ENCODE data around the gene ZSCAN18.
"Not testable (repeated sequence)": the region's sequence is repeated elsewhere in the genome, so short reads cannot be mapped to it uniquely, and the experiment has no call there.

ZSCAN18 gene, protein sequence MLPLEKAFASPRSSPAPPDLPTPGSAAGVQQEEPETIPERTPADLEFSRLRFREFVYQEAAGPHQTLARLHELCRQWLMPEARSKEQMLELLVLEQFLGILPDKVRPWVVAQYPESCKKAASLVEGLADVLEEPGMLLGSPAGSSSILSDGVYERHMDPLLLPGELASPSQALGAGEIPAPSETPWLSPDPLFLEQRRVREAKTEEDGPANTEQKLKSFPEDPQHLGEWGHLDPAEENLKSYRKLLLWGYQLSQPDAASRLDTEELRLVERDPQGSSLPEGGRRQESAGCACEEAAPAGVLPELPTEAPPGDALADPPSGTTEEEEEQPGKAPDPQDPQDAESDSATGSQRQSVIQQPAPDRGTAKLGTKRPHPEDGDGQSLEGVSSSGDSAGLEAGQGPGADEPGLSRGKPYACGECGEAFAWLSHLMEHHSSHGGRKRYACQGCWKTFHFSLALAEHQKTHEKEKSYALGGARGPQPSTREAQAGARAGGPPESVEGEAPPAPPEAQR

DNA sequence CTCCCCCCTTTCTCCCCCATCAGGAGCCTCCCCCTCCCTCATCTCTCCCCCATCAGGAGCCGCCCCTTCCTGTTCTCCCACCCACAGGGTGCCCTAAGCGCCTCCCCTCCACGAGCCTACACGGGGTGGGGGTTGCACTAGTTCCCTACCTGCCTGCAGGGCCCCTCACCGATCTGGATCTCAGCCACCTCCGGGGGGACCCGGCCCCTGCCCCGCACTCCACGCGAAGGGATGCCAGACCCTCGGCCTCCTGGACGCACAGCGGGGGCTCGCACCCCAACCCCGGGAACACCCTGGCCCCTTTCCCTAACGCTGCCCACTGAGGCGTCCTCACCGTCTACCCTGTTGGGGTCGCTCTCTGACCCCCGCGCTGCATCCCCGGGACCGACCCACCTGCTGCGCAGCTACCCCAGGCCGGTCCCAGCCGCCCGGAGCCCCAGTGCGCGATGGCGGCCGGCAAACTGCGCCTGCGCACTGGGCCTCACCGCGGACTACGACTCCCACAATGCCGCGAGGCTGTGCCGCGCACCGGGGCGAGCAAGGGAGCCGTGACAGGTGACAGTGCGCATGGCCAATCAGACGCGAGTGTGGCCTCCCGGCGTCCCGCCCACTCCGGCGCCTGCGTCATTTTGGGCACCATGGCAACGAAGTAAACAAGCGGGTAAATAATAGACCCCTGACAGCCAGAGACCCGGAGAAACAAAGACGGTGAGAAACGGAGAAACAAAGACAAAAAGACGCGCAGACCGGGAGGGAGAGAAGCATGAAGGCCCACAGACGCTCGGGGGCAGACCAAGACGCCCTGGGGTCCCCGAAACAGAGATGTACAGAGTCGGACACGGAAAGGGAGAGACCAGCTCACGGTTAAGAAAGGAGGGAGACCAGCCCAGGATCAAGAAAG is at the start of gene ZSCAN18:
Gene ZSCAN18, minus strand, starts transcription at position 451 of the 901 bp plus-strand sequence. CDS start 7,964 bp downstream, outside the sequence.
- no peak for FAIRE-seq

DNA sequence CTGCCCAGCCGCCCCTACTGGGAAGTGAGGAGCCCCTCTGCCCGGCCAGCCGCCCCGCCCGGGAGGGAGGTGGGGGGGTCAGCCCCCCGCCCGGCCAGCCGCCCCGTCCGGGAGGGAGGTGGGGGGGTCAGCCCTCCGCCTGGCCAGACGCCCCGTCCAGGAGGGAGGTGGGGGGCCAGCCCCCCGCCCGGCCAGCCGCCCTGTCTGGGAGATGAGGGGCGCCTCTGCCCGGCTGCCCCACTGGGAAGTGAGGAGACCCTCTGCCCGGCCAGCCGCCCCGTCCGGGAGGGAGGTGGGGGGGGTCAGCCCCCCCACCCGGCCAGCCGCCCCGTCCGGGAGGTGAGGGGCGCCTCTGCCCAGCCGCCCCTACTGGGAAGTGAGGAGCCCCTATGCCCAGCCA is 49.4 kb upstream of the ZSCAN18 start:
- DNase-seq (ENCODE audit: extremely low spot score, insufficient read length, low read depth); FAIRE-seq: not testable (repeated sequence)

More for the DNA sequence above, at the start of gene ZSCAN18:
- peak; percentile 23 for DNase-seq (ENCODE audit: extremely low spot score, insufficient read length, low read depth)

DNA sequence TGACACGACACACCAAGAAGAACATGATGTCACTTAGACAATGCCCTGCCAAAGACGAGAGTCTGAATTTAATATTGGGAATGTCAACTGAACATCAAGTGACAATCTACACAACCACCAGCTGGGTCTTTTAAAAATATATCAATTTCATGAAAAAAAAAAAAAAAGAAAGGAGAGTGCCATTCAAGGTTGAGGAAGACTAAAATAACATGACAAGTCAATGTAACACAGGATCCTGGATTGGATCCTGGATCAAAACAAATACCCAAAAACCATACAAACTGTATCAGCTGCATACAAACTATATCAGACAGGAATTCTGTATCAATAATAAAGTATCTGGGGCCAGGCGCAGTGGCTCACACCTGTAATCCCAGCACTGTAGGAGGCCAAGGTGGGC is 47.8 kb upstream of the ZSCAN18 start:
- FAIRE-seq: no peak
- DNase-seq (ENCODE audit: extremely low spot score, insufficient read length, low read depth): no peak

DNA sequence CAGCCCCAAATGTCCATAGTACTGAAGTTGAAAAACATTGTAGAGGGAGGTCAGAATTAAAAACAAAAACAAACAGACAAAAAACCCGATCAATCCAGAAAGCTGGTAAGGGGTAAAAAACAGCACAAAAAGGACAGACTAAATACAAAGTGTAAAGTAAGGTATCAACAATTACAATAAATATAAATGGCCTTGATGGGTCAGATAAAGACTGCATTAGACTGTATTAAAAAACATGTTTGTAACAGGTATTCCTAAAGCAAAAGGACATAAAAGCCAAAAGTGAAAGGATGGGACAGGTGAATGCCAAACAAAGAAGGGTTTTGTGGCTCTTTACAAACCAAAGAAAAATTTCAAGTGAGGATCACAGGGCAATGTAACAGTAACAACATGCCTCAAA is 36.2 kb upstream of the ZSCAN18 start:
- FAIRE-seq (no peak), DNase-seq (ENCODE audit: extremely low spot score, insufficient read length, low read depth) (no peak)

DNA sequence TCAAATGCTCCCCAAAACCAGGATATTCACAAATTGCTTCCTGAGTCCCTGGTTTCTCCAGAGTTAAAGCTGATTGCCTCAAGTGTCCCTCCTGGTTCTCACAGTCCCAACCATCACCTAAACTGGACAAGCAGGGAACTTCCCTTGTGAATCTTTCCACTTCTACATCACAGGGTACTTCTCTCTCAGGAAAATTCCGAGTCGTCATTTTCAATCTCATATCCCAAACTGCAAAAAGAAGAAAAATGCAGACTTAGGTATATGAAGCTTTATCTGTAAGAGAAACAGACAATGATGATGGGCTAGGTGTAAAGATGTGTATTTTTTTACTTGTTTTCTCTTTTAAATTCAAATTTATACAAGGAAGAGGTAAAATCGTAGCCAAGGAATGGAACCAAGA is 31.3 kb upstream of the ZSCAN18 start:
- no peak for FAIRE-seq
- DNase-seq (ENCODE audit: extremely low spot score, insufficient read length, low read depth): no peak

DNA sequence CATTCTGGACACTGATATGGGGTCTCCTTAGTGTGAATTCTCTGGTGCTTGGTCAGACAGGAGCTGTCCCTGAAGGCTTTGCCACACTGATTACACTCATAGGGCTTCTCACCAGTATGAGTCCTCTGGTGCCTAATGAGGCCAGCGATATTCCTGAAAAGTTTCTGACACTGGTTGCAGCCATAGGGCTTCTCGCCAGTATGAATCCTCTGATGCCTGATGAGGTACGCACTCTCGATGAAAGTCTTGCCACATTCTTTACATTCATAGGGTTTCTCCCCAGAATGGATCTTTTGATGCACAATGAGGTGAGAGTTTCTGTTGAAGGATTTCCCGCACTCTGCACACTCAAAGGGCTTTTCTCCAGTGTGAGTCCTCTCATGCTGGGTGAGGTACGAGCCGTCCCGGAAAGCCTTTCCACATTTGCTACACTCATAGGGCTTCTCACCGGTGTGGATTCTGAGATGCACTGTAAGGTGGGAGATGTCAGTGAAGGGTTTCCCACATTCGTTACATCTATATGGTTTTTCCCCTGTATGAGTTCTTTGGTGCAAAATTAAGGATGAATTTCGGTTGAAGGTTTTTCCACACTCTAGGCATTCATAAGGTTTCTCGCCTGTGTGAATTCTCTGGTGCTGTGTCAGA is 30.1 kb upstream of the ZSCAN18 start:
- FAIRE-seq (no peak), DNase-seq (ENCODE audit: extremely low spot score, insufficient read length, low read depth) (no peak)

DNA sequence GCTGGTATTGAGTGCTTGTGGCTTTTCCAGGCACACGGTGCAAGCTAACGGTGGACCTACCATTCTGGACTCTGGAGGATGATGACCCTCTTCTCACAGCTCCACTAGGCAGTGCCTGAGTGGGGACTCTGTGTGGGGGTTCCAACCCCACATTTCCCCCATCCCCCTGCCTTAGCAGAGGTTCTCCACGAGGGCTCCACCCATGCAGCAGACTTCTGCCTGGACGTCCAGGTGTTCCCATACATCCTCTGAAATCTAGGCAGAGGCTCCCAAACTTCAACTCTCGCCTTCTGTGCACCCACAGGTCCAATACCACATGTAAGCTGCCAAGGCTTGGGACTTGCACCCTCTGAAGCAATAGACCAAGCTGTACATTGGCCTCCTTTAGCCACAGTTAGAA is 25.3 kb upstream of the ZSCAN18 start:
- no peak for FAIRE-seq
- no peak for DNase-seq (ENCODE audit: extremely low spot score, insufficient read length, low read depth)

DNA sequence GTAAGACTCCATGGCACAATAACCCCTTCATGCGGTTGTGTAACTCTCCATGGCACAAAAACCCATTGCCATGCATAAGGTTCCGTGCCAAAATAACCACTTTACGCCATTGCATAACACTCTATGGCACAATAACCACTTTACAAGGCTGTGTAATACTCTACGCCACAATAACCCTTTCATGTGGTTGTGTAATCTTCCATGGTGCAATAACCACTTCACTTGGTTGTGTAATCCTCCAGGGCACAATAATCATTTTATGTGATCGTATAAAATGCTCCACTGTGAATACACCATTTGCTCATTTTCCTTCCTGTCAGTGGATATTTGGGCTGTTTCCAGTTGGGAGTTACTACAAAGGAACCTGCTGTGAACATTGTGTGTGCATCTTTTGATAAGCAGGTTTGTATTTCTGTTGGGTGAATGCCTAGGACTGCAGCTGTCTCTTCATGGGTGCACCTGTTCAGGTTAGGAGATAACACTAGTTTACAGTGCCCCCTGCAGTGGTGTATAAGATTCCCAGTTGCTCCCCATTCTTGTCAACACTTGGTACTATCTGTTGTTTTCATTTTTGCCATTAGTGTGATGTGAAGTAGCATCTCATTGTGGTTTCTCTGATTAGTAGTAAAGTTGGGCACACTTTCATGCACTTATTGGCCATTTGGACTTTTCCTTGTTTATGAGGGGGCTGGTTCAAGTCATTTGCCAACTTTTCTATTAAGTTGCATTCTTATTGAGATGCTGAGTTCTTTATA is 21.1 kb upstream of the ZSCAN18 start:
- FAIRE-seq: no peak
- DNase-seq (ENCODE audit: extremely low spot score, insufficient read length, low read depth): no peak

DNA sequence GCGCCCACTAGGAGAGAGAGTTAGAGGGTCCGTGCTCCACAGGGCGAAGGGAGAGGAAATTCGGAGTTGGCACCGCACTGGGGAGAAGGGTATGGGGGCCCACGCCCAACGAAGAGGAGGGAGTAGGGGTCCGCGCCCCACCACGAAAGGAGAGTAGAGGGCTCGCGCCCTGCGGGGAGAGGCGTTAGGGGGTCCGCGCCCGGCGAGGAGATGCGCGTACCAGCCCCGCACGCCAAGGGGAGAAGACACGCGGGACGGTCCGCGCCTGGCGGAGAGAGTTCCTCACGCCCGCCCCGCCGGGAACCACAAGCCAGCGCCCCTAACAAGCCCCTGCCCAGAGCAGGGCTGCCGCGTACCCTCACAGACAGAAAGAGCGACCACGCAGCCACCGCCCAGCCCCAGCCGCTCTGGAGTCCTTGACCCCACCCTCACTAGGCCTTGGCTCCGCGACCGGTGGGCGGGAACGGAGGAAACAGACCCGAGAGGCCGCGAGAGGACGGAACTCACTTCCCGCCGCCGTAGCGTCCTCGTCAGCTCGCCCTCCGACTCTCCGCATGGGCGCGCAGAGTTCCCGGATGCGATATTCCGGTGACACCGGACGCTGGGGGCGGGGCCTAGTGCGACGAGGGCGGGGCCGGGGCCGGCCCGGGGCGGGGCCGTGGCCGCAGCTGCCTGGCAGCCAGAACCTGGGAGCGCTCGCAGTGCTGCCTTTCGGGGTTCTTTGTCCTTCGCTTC is 20.0 kb upstream of the ZSCAN18 start:
- FAIRE-seq: no peak

DNA sequence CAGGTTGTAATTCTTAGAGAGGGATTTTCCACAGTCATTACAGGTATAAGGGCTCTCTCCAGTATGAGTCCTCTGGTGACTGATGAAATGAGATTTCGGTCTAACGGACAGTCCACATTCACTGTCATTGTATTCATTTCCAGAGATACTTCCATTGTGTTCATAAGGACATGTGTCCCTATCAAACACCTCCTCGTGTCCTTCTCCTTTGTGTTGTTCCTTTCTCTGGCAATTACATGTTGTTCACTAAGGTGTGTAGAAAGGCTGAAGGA is 10.5 kb upstream of the ZSCAN18 start:
- FAIRE-seq (no peak), DNase-seq (ENCODE audit: extremely low spot score, insufficient read length, low read depth) (no peak)

More for the DNA sequence above, 20.0 kb upstream of the ZSCAN18 start:
- DNase-seq (ENCODE audit: extremely low spot score, insufficient read length, low read depth): no peak

DNA sequence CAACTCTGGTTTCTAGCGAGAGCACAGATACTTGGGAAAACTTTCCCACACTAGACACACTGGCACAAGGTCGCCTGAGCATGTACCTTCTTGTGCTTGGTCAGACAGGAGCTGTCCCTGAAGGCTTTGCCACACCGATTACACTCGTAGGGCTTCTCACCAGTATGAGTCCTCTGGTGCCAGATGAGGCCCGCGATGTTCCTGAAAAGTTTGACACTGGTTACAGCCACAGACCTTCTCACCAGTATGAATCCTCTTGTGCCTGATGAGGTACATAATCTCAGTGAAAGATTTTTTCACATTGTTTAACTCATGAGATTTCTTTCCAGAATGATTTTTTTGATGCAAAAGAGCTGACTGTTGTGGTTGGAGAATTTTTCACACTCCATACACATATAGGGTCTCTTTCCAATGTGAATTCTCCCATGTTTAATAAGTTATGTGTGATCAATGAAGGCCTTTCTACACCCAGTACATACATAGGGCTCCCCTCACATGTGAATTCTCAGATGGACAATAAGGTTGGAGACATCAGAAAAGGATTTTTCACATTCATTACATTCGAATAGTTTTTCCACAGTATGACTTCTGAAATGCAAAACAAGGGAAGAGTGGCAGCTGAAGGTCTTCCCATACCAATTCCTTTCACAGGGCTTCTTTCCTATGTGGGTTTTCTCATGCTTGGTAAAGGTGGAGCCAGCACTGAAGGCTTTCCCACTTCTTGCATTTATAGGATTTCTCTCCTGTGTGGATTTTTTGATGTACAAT is 9.9 kb upstream of the ZSCAN18 start:
- FAIRE-seq (no peak), DNase-seq (ENCODE audit: extremely low spot score, insufficient read length, low read depth) (no peak)

DNA sequence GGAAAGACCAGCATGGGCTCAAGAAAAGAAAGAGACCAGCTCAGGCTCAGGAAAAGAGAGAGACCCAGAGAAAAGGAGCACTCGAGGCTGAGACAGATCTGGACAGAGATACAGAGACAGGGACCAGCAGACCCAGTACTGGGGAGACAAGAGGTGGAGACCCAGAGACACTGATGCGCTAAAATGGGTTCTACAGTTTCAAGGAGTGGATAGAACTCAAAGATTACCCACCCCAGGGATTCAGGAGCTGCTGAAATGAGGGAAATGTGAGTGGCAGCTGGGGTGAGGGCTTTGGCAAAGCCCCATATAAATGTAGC is 609 bp upstream of the ZSCAN18 start:
- FAIRE-seq: no peak
- no peak for DNase-seq (ENCODE audit: extremely low spot score, insufficient read length, low read depth)

DNA sequence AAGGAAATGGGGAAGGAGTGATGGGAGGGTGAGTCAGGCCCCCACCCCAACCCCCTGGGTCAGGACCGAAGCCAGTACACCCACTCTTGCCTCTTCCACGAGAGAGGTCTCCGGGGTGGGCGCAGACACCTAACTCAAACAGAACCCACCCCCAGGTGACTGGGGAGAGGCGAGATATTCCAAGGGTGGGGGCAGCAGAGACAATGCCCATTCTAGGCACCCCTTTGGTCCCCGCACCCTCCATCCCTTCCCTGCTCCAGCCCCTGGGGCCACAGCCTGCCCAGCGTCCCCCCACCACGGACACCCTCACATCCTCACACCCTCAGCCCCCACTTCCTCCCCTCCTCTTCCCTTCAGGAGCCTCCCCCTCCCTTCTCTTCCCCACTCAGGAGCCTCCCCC is 682 bp downstream of the ZSCAN18 start:
- DNase-seq (ENCODE audit: extremely low spot score, insufficient read length, low read depth): no peak
- no peak for FAIRE-seq

DNA sequence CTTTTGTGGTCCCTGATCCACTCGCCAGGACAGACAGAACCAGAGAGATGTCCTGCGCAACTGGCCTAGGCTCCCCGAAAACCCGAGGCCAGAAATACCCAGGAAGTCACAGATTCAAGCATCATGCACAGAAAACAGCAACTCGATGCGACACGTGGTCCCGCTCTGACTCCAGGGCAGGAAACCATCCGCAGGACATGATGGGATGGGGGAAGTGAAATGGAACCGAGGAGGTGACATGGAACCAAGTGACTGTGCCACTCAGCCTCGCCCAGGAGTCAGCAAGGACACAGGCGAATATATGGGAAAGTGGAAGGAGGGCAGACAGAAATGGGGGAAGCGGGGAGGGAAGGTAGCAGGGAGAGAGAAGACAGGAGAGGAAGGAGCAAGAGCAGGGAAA is 1.1 kb downstream of the ZSCAN18 start:
- no peak for DNase-seq (ENCODE audit: extremely low spot score, insufficient read length, low read depth)
- no peak for FAIRE-seq

DNA sequence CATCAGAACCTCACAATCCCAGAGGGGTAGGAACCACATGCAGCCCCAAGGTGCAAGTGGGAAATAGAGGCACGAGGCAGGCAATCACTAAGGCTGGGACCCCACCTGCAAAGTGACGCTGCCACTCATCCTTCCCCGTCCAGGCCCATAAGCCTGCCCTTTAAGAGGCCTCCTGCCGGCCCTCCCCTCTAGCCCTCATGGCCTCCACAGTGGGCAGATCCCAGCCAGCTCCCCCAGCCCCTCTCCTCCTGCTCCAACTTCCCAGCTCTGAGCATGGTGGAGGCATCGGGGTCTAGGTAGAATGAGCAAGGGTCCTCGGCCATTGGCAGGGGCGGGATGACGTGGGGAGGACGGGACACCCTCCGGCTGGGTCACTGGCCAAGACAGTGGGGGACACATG is 2.7 kb downstream of the ZSCAN18 start:
- no peak for DNase-seq (ENCODE audit: extremely low spot score, insufficient read length, low read depth)
- FAIRE-seq: no peak

DNA sequence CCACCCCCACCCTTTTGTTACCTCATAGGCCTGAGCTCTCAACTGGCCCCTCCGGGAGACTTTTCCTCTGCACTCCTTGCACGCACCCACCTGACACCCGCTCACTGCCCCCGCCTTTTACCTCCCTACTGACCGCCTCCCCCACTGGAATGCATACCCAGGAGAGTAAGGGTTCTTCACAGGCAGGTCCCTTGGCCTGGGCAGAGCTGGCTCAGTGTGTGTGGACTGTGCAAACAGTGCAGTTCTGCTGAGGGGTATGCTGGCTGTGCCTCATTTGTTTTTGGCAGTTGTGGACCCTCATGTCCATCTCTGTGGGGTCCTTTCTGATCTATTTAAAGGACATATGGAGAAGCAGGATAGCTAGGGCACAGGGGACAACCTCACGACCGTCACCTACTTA is 5.0 kb downstream of the ZSCAN18 start:
- no peak for FAIRE-seq
- DNase-seq (ENCODE audit: extremely low spot score, insufficient read length, low read depth): no peak

DNA sequence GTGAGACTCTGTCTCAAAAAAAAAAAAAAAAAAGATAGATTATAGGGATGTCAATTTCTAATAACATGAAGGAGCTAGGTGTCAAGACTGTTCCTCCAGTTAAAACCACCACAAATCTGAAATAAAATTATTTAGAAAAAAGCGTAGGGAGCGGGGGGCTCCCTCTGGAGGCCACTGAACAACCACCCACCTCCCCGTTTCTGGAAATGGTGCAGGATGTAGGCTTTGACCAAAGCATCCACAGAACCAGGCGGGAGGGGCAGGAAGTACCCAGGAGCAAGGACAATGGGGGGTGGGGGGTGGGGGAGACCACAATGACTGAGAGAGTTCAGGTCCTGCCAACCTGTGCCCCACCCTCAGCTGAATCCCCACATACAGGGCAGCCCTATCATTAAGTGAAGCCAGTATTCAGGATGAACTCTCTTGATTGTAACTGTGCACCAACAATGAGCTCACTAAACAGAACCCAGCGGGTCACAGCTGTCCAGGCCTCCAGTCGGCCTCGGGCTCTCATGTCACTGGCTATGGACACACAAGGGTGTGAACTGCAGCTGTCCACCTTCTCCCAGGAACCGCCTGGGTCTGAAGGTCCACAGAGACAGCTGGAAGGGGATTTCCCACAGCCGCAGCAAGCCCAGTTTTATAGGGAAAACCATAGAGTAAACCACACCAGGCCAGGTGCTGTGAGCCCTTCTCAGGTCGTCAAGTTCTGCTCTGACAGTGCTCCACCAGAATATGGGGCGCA is 6.6 kb downstream of the ZSCAN18 start:
- no peak for FAIRE-seq
- no peak for DNase-seq (ENCODE audit: extremely low spot score, insufficient read length, low read depth)

DNA sequence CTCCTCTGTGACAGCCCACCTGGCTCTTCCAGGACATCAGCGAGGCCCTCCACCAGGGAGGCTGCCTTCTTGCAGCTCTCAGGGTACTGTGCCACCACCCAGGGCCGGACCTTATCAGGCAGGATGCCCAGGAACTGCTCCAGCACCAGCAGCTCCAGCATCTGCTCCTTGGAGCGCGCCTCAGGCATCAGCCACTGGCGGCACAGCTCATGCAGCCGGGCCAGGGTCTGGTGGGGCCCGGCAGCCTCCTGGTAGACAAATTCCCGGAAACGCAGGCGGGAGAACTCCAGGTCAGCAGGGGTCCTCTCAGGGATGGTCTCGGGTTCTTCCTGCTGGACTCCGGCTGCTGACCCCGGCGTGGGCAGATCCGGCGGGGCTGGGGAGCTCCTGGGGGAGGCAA is 8.2 kb downstream of the ZSCAN18 start:
- no peak for DNase-seq (ENCODE audit: extremely low spot score, insufficient read length, low read depth)
- no peak for FAIRE-seq
